ENCODE data around the gene CPXM2. TPM values are rescaled to one million over a fixed set of nuclear protein-coding genes. Genes with fewer than 3 reads are reported as not detected.
"Not testable (repeated sequence)": the region's sequence is repeated elsewhere in the genome, so short reads cannot be mapped to it uniquely, and the experiment has no call there.

The CPXM2 gene
- total RNA-seq, 4 donors from 2014 or later: 56.8 to 150 (median 96.9) TPM

DNA sequence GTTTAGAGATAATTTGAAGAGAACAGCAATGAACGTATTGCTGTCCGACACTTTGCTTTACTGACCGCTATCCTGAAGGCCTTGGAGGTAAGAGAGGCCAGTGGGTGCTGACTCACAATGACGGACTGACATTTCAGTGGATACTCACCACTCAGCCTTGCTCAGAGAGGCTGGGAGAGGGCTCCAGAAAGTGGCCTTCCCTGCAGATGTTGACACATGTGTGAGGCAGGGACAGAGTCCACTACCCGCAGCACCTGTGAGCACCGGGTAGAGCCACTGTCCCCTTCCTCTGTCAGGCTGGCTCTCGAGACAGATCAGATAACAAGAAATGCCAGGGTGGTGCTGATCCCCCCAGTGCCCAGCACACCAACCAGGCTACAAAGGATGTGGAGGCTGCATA is 150.5 kb downstream of the CPXM2 start:
- no peak overlapping the region for H3K4me3 ChIP-seq
- 64% methylated on average over 4 of the region's 7 CpGs for WGBS
- intact Hi-C loops (cut with DNase I): loop anchor here (10.0 kb wide), 1 partner anchor 224 kb away; no protein-coding TSS in a partner anchor

DNA sequence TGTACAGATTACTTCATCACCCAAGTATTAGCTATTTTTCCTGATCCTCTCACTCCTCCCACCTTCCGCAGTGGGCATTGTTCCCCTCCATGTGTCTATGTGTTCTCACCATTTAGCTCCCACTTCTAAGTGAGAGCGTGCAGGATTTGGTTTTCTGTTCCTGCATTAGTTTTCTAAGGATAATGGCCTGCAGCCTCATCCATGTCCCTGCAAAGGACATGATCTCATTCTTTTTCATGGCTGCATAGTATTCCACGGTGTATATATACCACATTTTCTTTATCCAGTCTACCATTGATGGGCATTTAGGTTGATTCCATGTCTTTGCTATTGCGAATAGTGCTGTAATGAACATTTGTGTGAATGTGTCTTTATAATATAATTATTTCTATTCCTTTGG is 154.7 kb downstream of the CPXM2 start:
- H3K4me3 ChIP-seq; H3K9me3 ChIP-seq; H3K36me3 ChIP-seq; H3K4me1 ChIP-seq; DNase-seq (ENCODE audit: extremely low spot score); H3K27ac ChIP-seq (replicated peaks in 1 of 4); H3K27me3 ChIP-seq; intact Hi-C loops (cut with DNase I): not testable (repeated sequence)
- WGBS: 93% methylated on average over 4 of the region's 4 CpGs

More for the DNA sequence above, 150.5 kb downstream of the CPXM2 start:
- no peak for TF ChIP-seq POLR2AphosphoS5 (IDR thresholded peaks at IDR 0.05)
- TF ChIP-seq, protein P1, sequence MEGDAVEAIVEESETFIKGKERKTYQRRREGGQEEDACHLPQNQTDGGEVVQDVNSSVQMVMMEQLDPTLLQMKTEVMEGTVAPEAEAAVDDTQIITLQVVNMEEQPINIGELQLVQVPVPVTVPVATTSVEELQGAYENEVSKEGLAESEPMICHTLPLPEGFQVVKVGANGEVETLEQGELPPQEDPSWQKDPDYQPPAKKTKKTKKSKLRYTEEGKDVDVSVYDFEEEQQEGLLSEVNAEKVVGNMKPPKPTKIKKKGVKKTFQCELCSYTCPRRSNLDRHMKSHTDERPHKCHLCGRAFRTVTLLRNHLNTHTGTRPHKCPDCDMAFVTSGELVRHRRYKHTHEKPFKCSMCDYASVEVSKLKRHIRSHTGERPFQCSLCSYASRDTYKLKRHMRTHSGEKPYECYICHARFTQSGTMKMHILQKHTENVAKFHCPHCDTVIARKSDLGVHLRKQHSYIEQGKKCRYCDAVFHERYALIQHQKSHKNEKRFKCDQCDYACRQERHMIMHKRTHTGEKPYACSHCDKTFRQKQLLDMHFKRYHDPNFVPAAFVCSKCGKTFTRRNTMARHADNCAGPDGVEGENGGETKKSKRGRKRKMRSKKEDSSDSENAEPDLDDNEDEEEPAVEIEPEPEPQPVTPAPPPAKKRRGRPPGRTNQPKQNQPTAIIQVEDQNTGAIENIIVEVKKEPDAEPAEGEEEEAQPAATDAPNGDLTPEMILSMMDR (IDR thresholded peaks at IDR 0.05): no peak
- Histone ChIP-seq H3K27me3 (no peaks in the 10 kb centered on the region), H3K36me3 (no peaks in the 10 kb centered on the region), H3K9me3 (no peaks in the 10 kb centered on the region), H3K4me1 (peaks cover 0 to 26% (median 22%) of the 10 kb centered on the region in 4 donors), H3K27ac (replicated peaks in 1 of 4) (no peak overlapping the region)
- no peak for DNase-seq (ENCODE audit: extremely low spot score)

DNA sequence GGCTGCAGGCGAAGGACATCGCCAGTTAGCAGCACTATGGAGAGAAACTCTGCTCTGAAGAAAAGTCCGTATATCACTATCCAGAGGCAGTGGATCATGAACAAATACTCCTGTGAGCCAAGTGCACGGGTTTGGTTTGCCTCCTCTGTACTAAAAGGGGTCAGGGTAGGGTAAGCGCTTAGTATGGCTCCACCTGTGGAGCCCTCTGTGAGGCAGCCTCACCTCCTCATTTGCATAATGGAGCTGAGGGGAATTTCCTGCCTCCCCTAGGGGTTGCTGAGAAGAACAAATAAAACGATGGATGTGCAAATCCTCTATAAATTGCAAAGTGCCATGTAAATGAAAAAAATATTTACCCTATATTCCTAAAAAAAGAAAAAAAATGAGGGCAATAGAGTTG is 162.1 kb downstream of the CPXM2 start:
- no peak for DNase-seq (ENCODE audit: extremely low spot score)
- H3K27me3 ChIP-seq: no peaks in the 10 kb centered on the region
- H3K27ac ChIP-seq (replicated peaks in 1 of 4): no peak overlapping the region
- H3K36me3 ChIP-seq: no peaks in the 10 kb centered on the region
- peaks cover 0 to under 1% (median 0%) of the 10 kb centered on the region in 4 donors for H3K9me3 ChIP-seq
- no peak overlapping the region for H3K4me3 ChIP-seq
- TF ChIP-seq EP300 (IDR thresholded peaks at IDR 0.05) (no peak), POLR2AphosphoS5 (IDR thresholded peaks at IDR 0.05) (no peak), POLR2A (IDR thresholded peaks at IDR 0.05; ENCODE audit: low read depth) (no peak)
- TF ChIP-seq, protein P1 (IDR thresholded peaks at IDR 0.05): no peak
- no peaks in the 10 kb centered on the region for H3K4me1 ChIP-seq
- WGBS: 72% methylated on average over 6 of the region's 6 CpGs
- intact Hi-C loops (cut with DNase I): no loop called here

DNA sequence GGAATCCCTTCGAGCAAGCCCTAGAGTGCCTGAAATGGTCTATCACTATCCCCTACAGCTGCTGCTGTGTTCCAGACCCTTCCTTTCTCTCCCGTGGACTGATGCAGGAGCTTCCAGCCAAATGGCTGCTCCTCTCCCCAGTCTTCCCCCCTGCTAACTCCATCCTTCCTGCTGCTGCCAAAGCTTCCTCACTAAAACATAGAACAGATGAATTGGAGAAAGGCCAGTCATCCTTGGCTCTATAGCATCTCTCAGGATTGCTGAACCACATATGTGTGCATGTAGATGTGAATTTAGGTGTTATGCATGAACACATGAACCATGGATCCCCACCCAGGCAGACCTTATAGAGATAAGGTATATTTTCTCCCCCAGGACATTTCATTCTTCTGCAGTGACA is 164.8 kb downstream of the CPXM2 start:
- Histone ChIP-seq H3K9me3 (no peaks in the 10 kb centered on the region), H3K27me3 (no peaks in the 10 kb centered on the region), H3K4me1 (no peaks in the 10 kb centered on the region), H3K27ac (replicated peaks in 1 of 4) (no peak overlapping the region), H3K36me3 (no peaks in the 10 kb centered on the region), H3K4me3 (no peak overlapping the region)
- 47% methylated on average over 2 of the region's 2 CpGs for WGBS
- no peak for DNase-seq (ENCODE audit: extremely low spot score)
- TF ChIP-seq POLR2AphosphoS5 (IDR thresholded peaks at IDR 0.05) (no peak), EP300 (IDR thresholded peaks at IDR 0.05) (no peak), POLR2A (IDR thresholded peaks at IDR 0.05; ENCODE audit: low read depth) (no peak)
- TF ChIP-seq, protein P1 (IDR thresholded peaks at IDR 0.05): no peak
- intact Hi-C loops (cut with DNase I): no loop called here

DNA sequence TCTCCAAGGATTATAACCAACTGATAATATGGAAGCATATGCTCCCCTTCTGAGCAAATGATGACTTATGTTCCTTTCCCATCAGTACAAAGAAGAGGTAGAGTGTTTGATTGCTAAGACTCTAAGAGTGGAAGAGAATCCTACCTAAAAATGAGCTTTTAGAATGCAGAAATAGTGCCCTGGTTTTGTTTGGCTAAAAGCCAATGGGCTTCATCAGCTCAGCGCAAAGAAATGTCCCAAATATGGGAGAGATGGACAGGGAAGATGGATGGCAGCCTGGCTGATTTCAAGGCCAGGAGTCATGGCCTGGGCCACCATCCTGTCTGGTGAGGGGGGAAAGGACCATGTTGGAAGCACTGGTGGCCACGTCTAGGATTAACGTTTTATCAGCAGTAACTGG is 165.2 kb downstream of the CPXM2 start:
- H3K36me3 ChIP-seq: no peaks in the 10 kb centered on the region
- H3K27ac ChIP-seq (replicated peaks in 1 of 4): no peak overlapping the region
- H3K27me3 ChIP-seq: no peaks in the 10 kb centered on the region
- H3K9me3 ChIP-seq: no peaks in the 10 kb centered on the region
- intact Hi-C loops (cut with DNase I): no loop called here
- TF ChIP-seq EP300 (IDR thresholded peaks at IDR 0.05): no peak
- TF ChIP-seq, protein P1 (IDR thresholded peaks at IDR 0.05): no peak
- TF ChIP-seq POLR2AphosphoS5 (IDR thresholded peaks at IDR 0.05): no peak
- TF ChIP-seq POLR2A (IDR thresholded peaks at IDR 0.05; ENCODE audit: low read depth): no peak
- no peak for DNase-seq (ENCODE audit: extremely low spot score)
- 51% methylated on average over 3 of the region's 3 CpGs for WGBS
- no peak overlapping the region for H3K4me3 ChIP-seq
- H3K4me1 ChIP-seq: no peaks in the 10 kb centered on the region

Data from esophagus muscularis mucosa (tissue), 4 donors.